NT2/D1 (cell line): ENCODE measurements around the gene FBLN1.

Source experiments
- SUZ12 ChIP-seq: IDR thresholded peaks from 2 replicates; pipeline ENCODE4 v1.6.1; 2011; ENCODE audit not compliant: insufficient read length, insufficient read depth; ENCODE audit errors: extremely low read depth
- YY1 ChIP-seq: IDR thresholded peaks from 2 replicates; pipeline ENCODE4 v1.6.1; 2011; ENCODE audit not compliant: insufficient read length, insufficient read depth

GRCh38 chr22:45638834-45639746, 136.4 kb downstream of the FBLN1 start:
- TF ChIP-seq SUZ12 (no peak), YY1 (no peak)
